GM12878 (cell line): Measurements from ENCODE around the gene GSTP1. TPM values are rescaled to one million over a fixed set of nuclear protein-coding genes. Genes with fewer than 3 reads are reported as not detected.

ENCODE experiments used
- ATAC-seq: fragments of 200-7000 bp; cut with Tn5 transposase; 3 replicates; pipeline ENCODE4 v1.9.1; 2020; ENCODE audit warnings: mild to moderate bottlenecking, moderate library complexity
- BruUV-seq: library from RNA; stranded (reverse); fragments of 400-500 nt; replicated peaks from 2 replicates; lab custom pipeline; 2021; lab: Mats Ljungman, UMichigan
- CTCF ChIA-PET: fragments of 300-600 bp; sonication (Branson Sonifier 250); formaldehyde crosslinking; extraction: SDS; loops from one replicate; lab custom pipeline; 2021; ENCODE audit warnings: inconsistent platforms; lab: Yijun Ruan, JAX
- POLR2A ChIA-PET: fragments of 350-600 bp; formaldehyde crosslinking; extraction: SDS; loops from one replicate; lab custom pipeline; 2021; ENCODE audit warnings: inconsistent platforms; lab: Charles Lee
- RAD21 ChIA-PET: fragments of 300-600 bp; sonication (Branson Sonifier 250); formaldehyde crosslinking; loops from one replicate; lab custom pipeline; 2023; ENCODE audit warnings: antibody characterized with exemption; ENCODE audit not compliant: unreplicated experiment; lab: Charles Lee
- SMC1A ChIA-PET: fragments of 300-600 bp; sonication (Branson Sonifier 250); formaldehyde crosslinking; loops from one replicate; lab custom pipeline; 2023; ENCODE audit not compliant: unreplicated experiment, uncharacterized antibody; lab: Charles Lee
- DNase-seq: peaks from one replicate; pipeline ENCODE4 v3.0.0-alpha.2; 2011; ENCODE audit warnings: low read depth, low spot score
- FAIRE-seq: peaks from 3 replicates; lab custom pipeline; 2011; peaks lifted over from hg19 to GRCh38; lab: Jason Lieb, UNC
- H2AFZ ChIP-seq: 2 replicates; pipeline ENCODE4 v1.6.0; 2011; ENCODE audit warnings: low read depth, low read length, control low read depth; ENCODE audit not compliant: control insufficient read depth
- H3K27ac ChIP-seq: 2 replicates; pipeline ENCODE4 v1.5.1; 2011; ENCODE audit warnings: control low read depth; ENCODE audit not compliant: control insufficient read depth, insufficient read depth
- H3K27me3 ChIP-seq, 2 experiments: replicated peaks in 1 of 2; 2 replicates each; pipeline versions ENCODE4 v1.6.0 to v1.6.1; 2011; ENCODE audit warnings: low read length in 1 of 2; ENCODE audit not compliant: control insufficient read depth in 2 of 2, insufficient read depth in 2 of 2
- H3K36me3 ChIP-seq, 2 experiments: 2 replicates each; pipeline ENCODE4 v1.5.1; 2011; ENCODE audit warnings: low read length in 1 of 2; ENCODE audit not compliant: control insufficient read depth in 2 of 2, insufficient read depth in 2 of 2
- H3K4me1 ChIP-seq: 2 replicates; pipeline ENCODE4 v1.6.1; 2011; ENCODE audit warnings: mild to moderate bottlenecking, low read length, moderate library complexity, mixed read lengths; ENCODE audit not compliant: control insufficient read depth, insufficient read depth
- H3K4me2 ChIP-seq: 2 replicates; pipeline ENCODE4 v1.6.0; 2011; ENCODE audit warnings: control low read depth; ENCODE audit not compliant: control insufficient read depth, insufficient read depth
- H3K4me3 ChIP-seq: fragments of 200-600 bp; sonication (generic); 2 replicates; pipeline ENCODE4 v1.5.1; 2016
- H3K79me2 ChIP-seq: 2 replicates; pipeline ENCODE4 v1.6.0; 2011; ENCODE audit warnings: low read length; ENCODE audit not compliant: control insufficient read depth, insufficient read depth
- H3K9ac ChIP-seq: 2 replicates; pipeline ENCODE4 v1.8.0; 2011; ENCODE audit warnings: low read length, control low read depth, mixed read lengths; ENCODE audit not compliant: control insufficient read depth, insufficient read depth
- H3K9me3 ChIP-seq: replicated peaks from 3 replicates; pipeline ENCODE4 v1.5.1; 2011; ENCODE audit warnings: mild to moderate bottlenecking, low read length; ENCODE audit not compliant: control insufficient read depth, insufficient read depth
- H4K20me1 ChIP-seq: 2 replicates; pipeline ENCODE4 v1.6.0; 2011; ENCODE audit not compliant: control insufficient read depth, insufficient read depth
- CEBPB ChIP-seq, 2 experiments: fragments of 150-350 bp in 1 of 2; IDR thresholded peaks; 2 replicates each; pipeline ENCODE4 v1.6.1; 2012 to 2014; ENCODE audit warnings: low read depth in 2 of 2, low read length in 2 of 2, borderline replicate concordance in 1 of 2, inconsistent platforms in 1 of 2
- DPF2 ChIP-seq: fragments of 450-650 bp; IDR thresholded peaks from 2 replicates; pipeline ENCODE4 v1.6.1; 2017; ENCODE audit warnings: mild to moderate bottlenecking
- NR2C1 ChIP-seq: fragments of 450-650 bp; IDR thresholded peaks from 2 replicates; pipeline ENCODE4 v1.6.1; 2017; ENCODE audit warnings: antibody characterized with exemption, mild to moderate bottlenecking, moderate library complexity
- RB1 ChIP-seq: fragments of 450-650 bp; formaldehyde crosslinking; IDR thresholded peaks from 2 replicates; pipeline ENCODE4 v1.6.1; 2017; ENCODE audit warnings: mild to moderate bottlenecking, borderline replicate concordance
- SMAD5 ChIP-seq: IDR thresholded peaks from 2 replicates; pipeline ENCODE4 v1.6.1; 2016; ENCODE audit warnings: antibody characterized with exemption, low read depth
- STAT1 ChIP-seq: fragments of 450-650 bp; conservative IDR thresholded peaks from 2 replicates; pipeline ENCODE4 v1.6.1; 2014; ENCODE audit warnings: antibody characterized with exemption, mild to moderate bottlenecking
- STAT3 ChIP-seq: IDR thresholded peaks from 2 replicates; pipeline ENCODE4 v1.6.1; 2011; ENCODE audit warnings: low read depth, low read length, improper control_type of control experiment
- ZNF622 ChIP-seq: fragments of 450-650 bp; IDR thresholded peaks from 2 replicates; pipeline ENCODE4 v1.6.1; 2017; ENCODE audit warnings: mild to moderate bottlenecking, inconsistent platforms
- WGBS: methylation state at CpG from one replicate; pipeline ENCODE4 v1.1.6; 2016; ENCODE audit warnings: low lambda C conversion rate; ENCODE audit not compliant: insufficient replicate concordance, insufficient coverage; ENCODE audit errors: missing lambda C conversion rate; 5-methylcytosine and 5-hydroxymethylcytosine counted together
- in situ Hi-C: fragments of 300-500 bp; cut with MboI; formaldehyde crosslinking; loops from 9 replicates; pipeline ENCODE4 v1.14.3; 2018; ENCODE audit warnings: mixed read lengths
- intact Hi-C: fragments of 100-400 bp; cut with micrococcal nuclease; formaldehyde crosslinking; loops from one replicate; pipeline ENCODE4 v1.14.2; 2022; ENCODE audit not compliant: unreplicated experiment
- polyA plus RNA-seq, 11 experiments: library from polyadenylated mRNA; depleted of rRNA in 4 of 11; unstranded in 6 of 11; stranded (reverse) in 5 of 11; fragments of >200 nt; fragmentation: Nextera tagmentation in 4 of 11; fragmentation: Illumina TruSeq in 1 of 11; extraction: Ambion mirVana in 4 of 11; extraction: Trizol in 1 of 11; gene quantifications; 1 replicate in 1 of 11; 2 replicates in 10 of 11; pipeline versions ENCODE4 v1.2.1 to v1.2.3, GENCODE V29; 2011 to 2016; ENCODE audit warnings: inconsistent platforms in 2 of 11, missing spikeins in 2 of 11, low read depth in 1 of 11
- total RNA-seq, 4 experiments: library from RNA; depleted of rRNA in 3 of 4; stranded (reverse); fragments of >200 nt in 3 of 4; fragmentation: Illumina TruSeq in 1 of 4; extraction: Trizol in 1 of 4; gene quantifications; 2 replicates each; pipeline versions ENCODE4 v1.2.1 to v1.2.3, GENCODE V29; 2013 to 2021
- TF ChIP-seq, protein P1 (sequence below): IDR thresholded peaks from 2 replicates; pipeline ENCODE4 v1.6.1; 2011; ENCODE audit warnings: mild to moderate bottlenecking, low read depth, low read length, moderate library complexity; ENCODE audit not compliant: insufficient replicate concordance
- TF ChIP-seq, protein P2 (sequence below): fragments of 450-650 bp; IDR thresholded peaks from 2 replicates; pipeline ENCODE4 v1.6.1; 2018; ENCODE audit warnings: borderline replicate concordance, mild to moderate bottlenecking; ENCODE audit not compliant: partially characterized antibody
- TF ChIP-seq, protein P3 (sequence below): IDR thresholded peaks from 2 replicates; pipeline ENCODE4 v1.6.1; 2011; ENCODE audit warnings: borderline replicate concordance, low read depth, mild to moderate bottlenecking, moderate library complexity, low read length; ENCODE audit not compliant: insufficient read depth, poor library complexity, severe bottlenecking
- TF ChIP-seq, protein P4 (sequence below): IDR thresholded peaks from 2 replicates; pipeline ENCODE4 v1.6.1; 2012; ENCODE audit warnings: low read depth, low read length, improper control_type of control experiment
- TF ChIP-seq, protein P5 (sequence below): fragments of 450-650 bp; IDR thresholded peaks from 2 replicates; pipeline ENCODE4 v1.6.1; 2017; ENCODE audit warnings: mild to moderate bottlenecking, moderate library complexity

Gene GSTP1
- total and polyA plus RNA-seq, 10 of the 15 experiments (the other 5 are each of a cell fraction or from before 2014, with no cell fraction given), result 469 to 1,788 (median 955) TPM

DNA sequence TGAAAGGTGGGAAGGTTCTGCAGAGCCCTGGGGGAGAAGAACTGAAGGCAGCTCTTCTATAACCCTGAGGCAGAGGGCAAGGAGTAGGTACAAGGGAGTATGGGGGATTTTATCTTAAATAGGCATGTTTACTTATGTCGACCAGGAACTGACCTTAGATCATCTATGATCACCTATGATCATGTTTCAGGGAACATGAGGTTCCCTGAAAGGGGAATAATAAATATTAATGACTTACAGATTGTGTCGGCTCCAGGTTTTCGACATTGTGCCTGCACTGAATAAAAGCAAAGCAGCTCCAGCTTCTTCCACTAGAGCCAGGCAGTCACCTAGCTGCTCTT lies 9.9 kb downstream of the GSTP1 start:
- in situ Hi-C loops, result no loop called here
- DNase-seq (no peak), ATAC-seq (no peak), FAIRE-seq (no peak)
- Histone ChIP-seq H3K4me2 (no peak overlapping the region), H3K4me1 (peaks cover 9% of the 10 kb centered on the region), H4K20me1 (no peaks in the 10 kb centered on the region), H3K27ac (no peak overlapping the region), H3K4me3 (no peak overlapping the region), H3K9ac (no peak overlapping the region), H3K36me3 (peaks cover 0 to 2% of the 10 kb centered on the region in 2 experiments; a peak in 1 of 4 replicates), H2AFZ (no peak overlapping the region), H3K27me3 (no peaks in the 10 kb centered on the region), H3K79me2 (no peaks in the 10 kb centered on the region), H3K9me3 (peaks cover 6% of the 10 kb centered on the region; the same call in 2 of the 3 replicates)
- BruUV-seq, result no TSS peak
- 37% methylated on average over 3 of the region's 3 CpGs for WGBS
- ChIA-PET POLR2A (interaction anchor here (0.7 kb wide), 1 partner anchor 14 kb away, joined by 3 read pairs; no protein-coding TSS in a partner anchor), SMC1A (interaction anchor here (0.6 to 1.9 kb wide), 2 partner anchors 8 to 51 kb away, joined by 3 to 5 read pairs; no protein-coding TSS in a partner anchor), RAD21 (interaction anchor here (0.9 kb wide), 1 partner anchor 10 kb away, joined by 3 read pairs; the partner anchor contains the start of gene GSTP1), CTCF (interaction anchor here (0.6 to 2.5 kb wide), 3 partner anchors 10 to 173 kb away, joined by 3 to 11 read pairs (median 4); partner anchors contain the start of gene GSTP1)
- intact Hi-C loops, result no loop called here
- TF ChIP-seq RB1 (no peak), STAT1 (no peak), ZNF622 (no peak), DPF2 (no peak), SMAD5 (no peak), NR2C1 (no peak), CEBPB (IDR thresholded peaks at IDR 0.05; ENCODE audit: borderline replicate concordance in 1 of 2, low read depth in 2 of 2, low read length in 2 of 2) (no peak), STAT3 (no peak)
- TF ChIP-seq, protein P1, sequence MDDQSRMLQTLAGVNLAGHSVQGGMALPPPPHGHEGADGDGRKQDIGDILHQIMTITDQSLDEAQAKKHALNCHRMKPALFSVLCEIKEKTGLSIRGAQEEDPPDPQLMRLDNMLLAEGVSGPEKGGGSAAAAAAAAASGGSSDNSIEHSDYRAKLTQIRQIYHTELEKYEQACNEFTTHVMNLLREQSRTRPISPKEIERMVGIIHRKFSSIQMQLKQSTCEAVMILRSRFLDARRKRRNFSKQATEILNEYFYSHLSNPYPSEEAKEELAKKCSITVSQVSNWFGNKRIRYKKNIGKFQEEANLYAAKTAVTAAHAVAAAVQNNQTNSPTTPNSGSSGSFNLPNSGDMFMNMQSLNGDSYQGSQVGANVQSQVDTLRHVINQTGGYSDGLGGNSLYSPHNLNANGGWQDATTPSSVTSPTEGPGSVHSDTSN, result no peak
- TF ChIP-seq, protein P2, sequence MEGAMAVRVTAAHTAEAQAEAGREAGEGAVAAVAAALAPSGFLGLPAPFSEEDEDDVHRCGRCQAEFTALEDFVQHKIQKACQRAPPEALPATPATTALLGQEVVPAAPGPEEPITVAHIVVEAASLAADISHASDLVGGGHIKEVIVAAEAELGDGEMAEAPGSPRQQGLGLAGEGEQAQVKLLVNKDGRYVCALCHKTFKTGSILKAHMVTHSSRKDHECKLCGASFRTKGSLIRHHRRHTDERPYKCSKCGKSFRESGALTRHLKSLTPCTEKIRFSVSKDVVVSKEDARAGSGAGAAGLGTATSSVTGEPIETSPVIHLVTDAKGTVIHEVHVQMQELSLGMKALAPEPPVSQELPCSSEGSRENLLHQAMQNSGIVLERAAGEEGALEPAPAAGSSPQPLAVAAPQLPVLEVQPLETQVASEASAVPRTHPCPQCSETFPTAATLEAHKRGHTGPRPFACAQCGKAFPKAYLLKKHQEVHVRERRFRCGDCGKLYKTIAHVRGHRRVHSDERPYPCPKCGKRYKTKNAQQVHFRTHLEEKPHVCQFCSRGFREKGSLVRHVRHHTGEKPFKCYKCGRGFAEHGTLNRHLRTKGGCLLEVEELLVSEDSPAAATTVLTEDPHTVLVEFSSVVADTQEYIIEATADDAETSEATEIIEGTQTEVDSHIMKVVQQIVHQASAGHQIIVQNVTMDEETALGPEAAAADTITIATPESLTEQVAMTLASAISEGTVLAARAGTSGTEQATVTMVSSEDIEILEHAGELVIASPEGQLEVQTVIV, result no peak
- TF ChIP-seq, protein P3, sequence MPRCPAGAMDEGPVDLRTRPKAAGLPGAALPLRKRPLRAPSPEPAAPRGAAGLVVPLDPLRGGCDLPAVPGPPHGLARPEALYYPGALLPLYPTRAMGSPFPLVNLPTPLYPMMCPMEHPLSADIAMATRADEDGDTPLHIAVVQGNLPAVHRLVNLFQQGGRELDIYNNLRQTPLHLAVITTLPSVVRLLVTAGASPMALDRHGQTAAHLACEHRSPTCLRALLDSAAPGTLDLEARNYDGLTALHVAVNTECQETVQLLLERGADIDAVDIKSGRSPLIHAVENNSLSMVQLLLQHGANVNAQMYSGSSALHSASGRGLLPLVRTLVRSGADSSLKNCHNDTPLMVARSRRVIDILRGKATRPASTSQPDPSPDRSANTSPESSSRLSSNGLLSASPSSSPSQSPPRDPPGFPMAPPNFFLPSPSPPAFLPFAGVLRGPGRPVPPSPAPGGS, result no peak
- TF ChIP-seq, protein P4, sequence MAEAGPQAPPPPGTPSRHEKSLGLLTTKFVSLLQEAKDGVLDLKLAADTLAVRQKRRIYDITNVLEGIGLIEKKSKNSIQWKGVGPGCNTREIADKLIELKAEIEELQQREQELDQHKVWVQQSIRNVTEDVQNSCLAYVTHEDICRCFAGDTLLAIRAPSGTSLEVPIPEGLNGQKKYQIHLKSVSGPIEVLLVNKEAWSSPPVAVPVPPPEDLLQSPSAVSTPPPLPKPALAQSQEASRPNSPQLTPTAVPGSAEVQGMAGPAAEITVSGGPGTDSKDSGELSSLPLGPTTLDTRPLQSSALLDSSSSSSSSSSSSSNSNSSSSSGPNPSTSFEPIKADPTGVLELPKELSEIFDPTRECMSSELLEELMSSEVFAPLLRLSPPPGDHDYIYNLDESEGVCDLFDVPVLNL, result no peak
- TF ChIP-seq, protein P5, sequence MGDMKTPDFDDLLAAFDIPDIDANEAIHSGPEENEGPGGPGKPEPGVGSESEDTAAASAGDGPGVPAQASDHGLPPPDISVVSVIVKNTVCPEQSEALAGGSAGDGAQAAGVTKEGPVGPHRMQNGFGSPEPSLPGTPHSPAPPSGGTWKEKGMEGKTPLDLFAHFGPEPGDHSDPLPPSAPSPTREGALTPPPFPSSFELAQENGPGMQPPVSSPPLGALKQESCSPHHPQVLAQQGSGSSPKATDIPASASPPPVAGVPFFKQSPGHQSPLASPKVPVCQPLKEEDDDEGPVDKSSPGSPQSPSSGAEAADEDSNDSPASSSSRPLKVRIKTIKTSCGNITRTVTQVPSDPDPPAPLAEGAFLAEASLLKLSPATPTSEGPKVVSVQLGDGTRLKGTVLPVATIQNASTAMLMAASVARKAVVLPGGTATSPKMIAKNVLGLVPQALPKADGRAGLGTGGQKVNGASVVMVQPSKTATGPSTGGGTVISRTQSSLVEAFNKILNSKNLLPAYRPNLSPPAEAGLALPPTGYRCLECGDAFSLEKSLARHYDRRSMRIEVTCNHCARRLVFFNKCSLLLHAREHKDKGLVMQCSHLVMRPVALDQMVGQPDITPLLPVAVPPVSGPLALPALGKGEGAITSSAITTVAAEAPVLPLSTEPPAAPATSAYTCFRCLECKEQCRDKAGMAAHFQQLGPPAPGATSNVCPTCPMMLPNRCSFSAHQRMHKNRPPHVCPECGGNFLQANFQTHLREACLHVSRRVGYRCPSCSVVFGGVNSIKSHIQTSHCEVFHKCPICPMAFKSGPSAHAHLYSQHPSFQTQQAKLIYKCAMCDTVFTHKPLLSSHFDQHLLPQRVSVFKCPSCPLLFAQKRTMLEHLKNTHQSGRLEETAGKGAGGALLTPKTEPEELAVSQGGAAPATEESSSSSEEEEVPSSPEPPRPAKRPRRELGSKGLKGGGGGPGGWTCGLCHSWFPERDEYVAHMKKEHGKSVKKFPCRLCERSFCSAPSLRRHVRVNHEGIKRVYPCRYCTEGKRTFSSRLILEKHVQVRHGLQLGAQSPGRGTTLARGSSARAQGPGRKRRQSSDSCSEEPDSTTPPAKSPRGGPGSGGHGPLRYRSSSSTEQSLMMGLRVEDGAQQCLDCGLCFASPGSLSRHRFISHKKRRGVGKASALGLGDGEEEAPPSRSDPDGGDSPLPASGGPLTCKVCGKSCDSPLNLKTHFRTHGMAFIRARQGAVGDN, result no peak
